Osteoblast (primary cell): ENCODE data around the gene LTBP1. TPM values are rescaled to one million over a fixed set of nuclear protein-coding genes. Genes with fewer than 3 reads are reported as not detected.

ENCODE experiments used
- DNase-seq: peaks from one replicate; pipeline ENCODE4 v3.0.0; 2011; ENCODE audit warnings: low spot score, mixed read lengths; ENCODE audit not compliant: insufficient read length; ENCODE audit errors: missing footprints
- H2AFZ ChIP-seq: 2 replicates; pipeline ENCODE4 v1.6.0; 2011; ENCODE audit warnings: mild to moderate bottlenecking, low read length
- H3K27ac ChIP-seq: 2 replicates; pipeline ENCODE4 v1.5.1; 2011; ENCODE audit warnings: mild to moderate bottlenecking, low read depth, low read length, moderate library complexity
- H3K27me3 ChIP-seq: 2 replicates; pipeline ENCODE4 v1.6.0; 2012; ENCODE audit warnings: mild to moderate bottlenecking, control low read depth, inconsistent platforms, low read length, moderate library complexity; ENCODE audit not compliant: insufficient read depth
- H3K36me3 ChIP-seq: 2 replicates; pipeline ENCODE4 v1.5.1; 2011; ENCODE audit warnings: mild to moderate bottlenecking, low read length, control low read depth, moderate library complexity; ENCODE audit not compliant: insufficient read depth
- H3K4me1 ChIP-seq: 2 replicates; pipeline ENCODE4 v1.5.1; 2011; ENCODE audit warnings: mild to moderate bottlenecking, low read length, control low read depth, moderate library complexity; ENCODE audit not compliant: insufficient read depth
- H3K4me2 ChIP-seq: 2 replicates; pipeline ENCODE4 v1.6.0; 2011; ENCODE audit warnings: mild to moderate bottlenecking, low read length; ENCODE audit not compliant: insufficient read depth
- H3K4me3 ChIP-seq: fragments of 200-600 bp; sonication (generic); 3 replicates; pipeline ENCODE4 v1.5.1; 2012; ENCODE audit warnings: mild to moderate bottlenecking, low read length, inconsistent platforms; ENCODE audit not compliant: insufficient read depth
- H3K79me2 ChIP-seq: 2 replicates; pipeline ENCODE4 v1.6.0; 2012; ENCODE audit warnings: mild to moderate bottlenecking, low read length, control low read depth, inconsistent platforms; ENCODE audit not compliant: insufficient read depth
- H3K9me3 ChIP-seq: 2 replicates; pipeline ENCODE4 v1.5.1; 2011; ENCODE audit warnings: low read depth, low read length, control low read depth
- H4K20me1 ChIP-seq: 2 replicates; pipeline ENCODE4 v1.6.0; 2012; ENCODE audit warnings: mild to moderate bottlenecking, low read length, control low read depth; ENCODE audit not compliant: insufficient read depth
- CTCF ChIP-seq: IDR thresholded peaks from 2 replicates; pipeline ENCODE4 v1.5.1; 2011; ENCODE audit warnings: mild to moderate bottlenecking, low read depth, low read length, moderate library complexity; ENCODE audit errors: extremely low read depth
- total RNA-seq: library from RNA; depleted of rRNA; stranded (reverse); fragments of >200 nt; gene quantifications from 2 replicates; pipeline ENCODE4 v1.2.3, GENCODE V29; 2012

LTBP1 gene
- total RNA-seq, 1 donor: 224 TPM

GRCh38 chr2:32960238-32960637 is 13.5 kb downstream of the LTBP1 start:
- H3K27me3 ChIP-seq: no peaks in the 10 kb centered on the region
- no peaks in the 10 kb centered on the region for H3K9me3 ChIP-seq
- H3K4me1 ChIP-seq: peaks cover 9% of the 10 kb centered on the region
- no peak overlapping the region for H3K4me3 ChIP-seq
- DNase-seq: no peak
- no peaks in the 10 kb centered on the region for H3K36me3 ChIP-seq
- no peak overlapping the region for H3K4me2 ChIP-seq
- no peaks in the 10 kb centered on the region for H3K79me2 ChIP-seq
- no peak for TF ChIP-seq CTCF
- H4K20me1 ChIP-seq: no peaks in the 10 kb centered on the region
- H3K27ac ChIP-seq: no peak overlapping the region
- H2AFZ ChIP-seq: no peak overlapping the region

- no peak overlapping the region for H3K4me3 ChIP-seq
- peaks cover 9% of the 10 kb centered on the region for H3K4me1 ChIP-seq
- no peaks in the 10 kb centered on the region for H3K9me3 ChIP-seq
- no peaks in the 10 kb centered on the region for H3K36me3 ChIP-seq
- H3K4me2 ChIP-seq: no peak overlapping the region
- no peak overlapping the region for H2AFZ ChIP-seq
- DNase-seq: no peak
- no peak overlapping the region for H3K27ac ChIP-seq
- H3K79me2 ChIP-seq: no peaks in the 10 kb centered on the region
- no peak for TF ChIP-seq CTCF
- H3K27me3 ChIP-seq: no peaks in the 10 kb centered on the region
- H4K20me1 ChIP-seq: no peaks in the 10 kb centered on the region
Observed at GRCh38 chr2:32960647-32961403, 14.1 kb downstream of the LTBP1 start.

GRCh38 chr2:32962690-32963089 is 15.9 kb downstream of the LTBP1 start:
- Histone ChIP-seq H3K9me3 (no peaks in the 10 kb centered on the region), H3K36me3 (no peaks in the 10 kb centered on the region), H3K79me2 (no peaks in the 10 kb centered on the region), H3K4me3 (no peak overlapping the region), H3K4me1 (peaks cover 9% of the 10 kb centered on the region), H3K27me3 (no peaks in the 10 kb centered on the region), H4K20me1 (no peaks in the 10 kb centered on the region), H3K4me2 (no peak overlapping the region), H2AFZ (no peak overlapping the region), H3K27ac (no peak overlapping the region)
- no peak for DNase-seq
- no peak for TF ChIP-seq CTCF

- Histone ChIP-seq H3K79me2 (no peaks in the 10 kb centered on the region), H3K4me1 (peaks cover 6% of the 10 kb centered on the region), H3K4me3 (no peak overlapping the region), H3K9me3 (no peaks in the 10 kb centered on the region), H3K27ac (no peak overlapping the region), H4K20me1 (no peaks in the 10 kb centered on the region), H3K27me3 (no peaks in the 10 kb centered on the region), H3K36me3 (no peaks in the 10 kb centered on the region), H2AFZ (no peak overlapping the region), H3K4me2 (no peak overlapping the region)
- no peak for TF ChIP-seq CTCF
- DNase-seq: peak; percentile 65
Observed at GRCh38 chr2:32963941-32964340, 17.2 kb downstream of the LTBP1 start.
